IPS-18c (cell line): ENCODE results near the gene PRSS8.
"Not testable (repeated sequence)": the region's sequence is repeated elsewhere in the genome, so short reads cannot be mapped to it uniquely, and the experiment has no call there.

Experiments used
- H3K4me3 ChIP-seq: 2 replicates; pipeline ENCODE4 v1.7.0; 2013; ENCODE audit warnings: low read depth, mild to moderate bottlenecking, low read length, moderate library complexity; ENCODE audit not compliant: insufficient read depth
- H3K9me3 ChIP-seq: one replicate; pipeline ENCODE4 v1.6.1; 2013; ENCODE audit warnings: mild to moderate bottlenecking, low read length, moderate library complexity; ENCODE audit not compliant: control insufficient read depth, insufficient read depth

PRSS8 gene

DNA sequence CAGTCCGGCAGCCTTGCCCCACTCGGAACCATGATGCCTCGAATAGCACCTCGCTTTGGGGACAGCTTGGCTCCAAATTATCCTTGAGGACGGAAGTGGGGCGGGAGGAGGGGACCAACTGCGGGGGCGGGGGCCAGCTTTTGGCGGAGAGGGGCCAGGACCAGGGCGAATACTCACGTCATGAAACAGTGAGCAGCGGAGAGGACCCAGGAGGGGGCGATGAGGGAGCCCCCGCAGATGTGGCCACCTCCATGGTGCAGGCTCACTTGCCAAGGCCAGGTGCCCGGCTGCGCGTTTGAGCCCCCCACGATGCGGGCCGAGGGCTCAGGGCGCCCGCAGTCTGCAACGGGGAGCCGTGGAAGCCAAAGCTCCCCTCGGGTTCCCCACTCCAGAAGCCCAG, 13.4 kb upstream of the PRSS8 start:
- Histone ChIP-seq H3K9me3 (no peaks in the 10 kb centered on the region), H3K4me3 (no peak overlapping the region; the same call in 1 of the 2 replicates)

DNA sequence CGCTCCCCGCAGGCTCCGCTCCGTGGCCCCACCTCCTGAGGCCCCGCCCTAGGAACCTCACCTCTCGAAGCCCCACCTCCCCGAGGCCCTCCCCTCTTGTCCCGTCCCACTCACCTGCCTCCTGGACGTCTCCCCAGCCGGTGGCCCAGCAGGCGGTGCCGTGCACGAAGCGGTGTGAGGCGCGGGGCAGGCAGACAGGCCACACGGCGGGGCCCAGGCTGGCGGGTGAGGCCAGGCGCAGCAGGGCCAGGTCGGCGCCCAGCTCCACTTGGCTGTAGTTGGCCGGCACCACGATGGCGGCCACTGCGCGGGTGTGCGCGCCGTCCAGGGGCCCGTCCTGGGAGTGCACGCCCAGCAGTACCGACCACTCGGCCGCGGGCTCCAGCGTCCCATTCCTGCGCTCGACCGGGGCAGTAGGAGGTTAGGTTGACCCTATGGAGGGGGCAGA, 12.8 kb upstream of the PRSS8 start:
- Histone ChIP-seq H3K9me3 (no peaks in the 10 kb centered on the region), H3K4me3 (peak overlapping the region; percentile 17; the same call in 1 of the 2 replicates)

DNA sequence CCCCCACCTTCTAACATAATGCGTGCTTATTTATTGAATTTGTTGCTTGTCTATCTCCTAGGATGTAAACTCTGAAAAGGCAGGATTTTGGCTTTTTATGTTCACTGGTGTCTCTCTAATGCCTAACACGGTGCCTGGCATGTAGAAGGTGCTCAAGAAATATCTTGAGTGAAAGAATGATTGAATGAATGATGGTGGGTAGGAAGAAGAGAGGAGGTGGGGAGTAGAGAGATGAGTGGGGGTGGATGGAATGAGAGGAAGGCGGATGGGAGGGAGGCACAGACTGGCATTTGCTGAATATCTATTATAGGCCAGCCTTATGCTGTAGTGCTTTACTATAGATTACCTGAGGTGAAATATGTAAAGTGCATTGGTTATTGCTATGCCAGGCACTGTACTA, 12.0 kb upstream of the PRSS8 start:
- Histone ChIP-seq H3K9me3 (no peaks in the 10 kb centered on the region), H3K4me3 (no peak overlapping the region)

DNA sequence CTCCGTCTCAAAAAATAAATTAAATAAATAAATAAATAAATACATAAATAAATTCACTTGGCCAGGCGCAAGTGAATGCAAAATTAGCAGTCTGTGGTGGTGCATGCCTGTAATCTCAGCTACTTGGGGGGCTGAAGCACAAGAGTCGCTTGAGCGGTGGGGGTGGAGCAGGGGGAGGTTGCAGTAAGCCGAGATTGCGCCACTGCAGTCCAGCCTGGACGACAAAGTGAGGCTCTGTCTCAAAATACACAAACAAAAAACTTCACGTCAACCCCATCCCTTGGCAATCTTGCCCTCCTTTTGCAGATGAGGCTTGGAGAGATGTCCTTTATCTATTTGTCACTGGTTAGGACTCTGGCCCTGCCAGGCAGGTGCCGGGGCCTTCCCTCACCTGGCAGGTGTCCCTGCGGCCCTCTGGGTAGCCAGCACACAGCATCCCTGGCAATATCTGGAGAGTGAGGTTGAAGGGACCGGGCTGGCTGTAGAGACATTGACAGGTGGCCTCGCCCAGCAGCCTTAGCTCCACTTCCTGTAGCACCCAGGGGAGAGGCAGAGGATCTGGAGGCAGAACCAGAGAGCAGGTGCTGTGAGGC, 10.0 kb upstream of the PRSS8 start:
- H3K9me3 ChIP-seq, result no peaks in the 10 kb centered on the region
- H3K4me3 ChIP-seq, result no peak overlapping the region

DNA sequence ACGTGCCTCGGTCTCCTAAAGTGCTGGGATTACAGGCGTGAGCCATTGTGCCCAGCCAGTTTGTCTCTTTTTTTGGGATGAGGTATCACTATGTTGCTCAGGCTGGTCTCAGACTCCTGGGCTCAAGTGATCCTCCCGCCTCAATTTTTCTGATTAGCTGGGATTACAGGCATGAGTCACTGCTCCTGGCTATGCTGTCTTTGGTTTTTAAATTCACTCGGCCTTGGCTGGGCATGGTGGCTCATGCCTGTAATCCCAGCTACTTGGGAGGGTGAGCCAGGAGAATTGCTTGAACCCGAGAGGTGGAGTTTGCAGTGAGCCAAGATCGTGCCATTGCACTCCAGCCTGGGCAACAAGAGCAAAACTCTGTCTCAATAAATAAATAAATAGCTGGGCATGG, 8.9 kb upstream of the PRSS8 start:
- H3K4me3 ChIP-seq, result not testable (repeated sequence)

DNA sequence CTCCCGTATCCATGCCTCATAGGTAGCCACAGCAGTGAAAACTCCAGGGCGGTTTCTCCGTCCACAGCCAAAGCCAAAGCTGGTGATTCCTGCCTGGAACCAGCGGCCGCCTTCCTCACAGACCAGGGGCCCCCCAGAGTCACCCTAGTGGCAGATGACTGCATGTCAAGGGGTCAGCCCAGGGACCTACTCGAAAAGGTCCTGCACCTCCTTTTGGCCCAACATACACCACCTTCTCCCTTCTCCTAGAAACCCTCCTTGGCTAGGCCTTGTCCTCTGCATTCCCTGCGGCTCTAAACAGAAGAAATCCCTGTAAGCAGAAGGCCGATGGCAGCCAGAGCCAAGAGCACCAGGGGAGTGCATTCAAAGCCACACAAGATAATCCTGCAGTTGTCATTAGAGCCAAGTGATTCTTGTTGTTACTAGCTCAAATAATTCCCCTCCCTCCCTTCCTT, 8.2 kb upstream of the PRSS8 start:
- no peaks in the 10 kb centered on the region for H3K9me3 ChIP-seq
- no peak overlapping the region for H3K4me3 ChIP-seq

More for the DNA sequence above, 8.9 kb upstream of the PRSS8 start:
- not testable (repeated sequence) for H3K9me3 ChIP-seq

DNA sequence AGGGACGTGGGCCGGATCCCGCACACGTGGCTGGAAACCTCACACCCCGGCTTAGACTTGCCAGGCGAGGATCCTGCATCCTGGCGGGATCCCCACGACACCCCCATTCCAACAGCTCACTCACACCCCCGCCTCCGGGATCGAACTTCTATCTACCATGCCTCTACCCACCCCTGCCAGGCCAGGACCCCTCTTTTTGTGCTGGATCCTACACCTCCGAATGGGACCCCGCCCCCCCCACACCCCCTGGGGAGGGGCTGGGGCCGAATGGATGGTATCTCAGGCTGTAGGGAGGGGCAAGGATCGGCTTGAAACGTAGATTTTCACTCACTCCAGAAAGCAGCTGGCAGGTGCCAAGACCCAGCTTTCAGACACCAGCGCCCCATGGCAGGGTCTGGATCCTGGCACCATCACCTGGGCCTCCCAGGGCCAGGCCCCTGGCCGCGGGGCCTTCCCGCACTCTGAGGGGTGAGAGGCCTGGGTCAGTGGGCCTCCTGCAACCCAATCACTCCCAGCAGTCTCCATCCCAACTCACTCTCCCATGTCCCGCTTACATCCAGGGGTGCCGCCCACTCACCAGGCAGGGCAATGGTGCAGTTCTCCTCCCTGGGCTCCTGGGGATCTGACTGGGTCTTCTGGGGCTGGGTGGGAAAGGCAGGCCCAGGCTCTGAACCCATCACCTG, 7.6 kb upstream of the PRSS8 start:
- Histone ChIP-seq H3K4me3 (0 out of 2 replicates have a peak overlapping the region, but pooled peaks have one; percentile 36), H3K9me3 (no peaks in the 10 kb centered on the region)

DNA sequence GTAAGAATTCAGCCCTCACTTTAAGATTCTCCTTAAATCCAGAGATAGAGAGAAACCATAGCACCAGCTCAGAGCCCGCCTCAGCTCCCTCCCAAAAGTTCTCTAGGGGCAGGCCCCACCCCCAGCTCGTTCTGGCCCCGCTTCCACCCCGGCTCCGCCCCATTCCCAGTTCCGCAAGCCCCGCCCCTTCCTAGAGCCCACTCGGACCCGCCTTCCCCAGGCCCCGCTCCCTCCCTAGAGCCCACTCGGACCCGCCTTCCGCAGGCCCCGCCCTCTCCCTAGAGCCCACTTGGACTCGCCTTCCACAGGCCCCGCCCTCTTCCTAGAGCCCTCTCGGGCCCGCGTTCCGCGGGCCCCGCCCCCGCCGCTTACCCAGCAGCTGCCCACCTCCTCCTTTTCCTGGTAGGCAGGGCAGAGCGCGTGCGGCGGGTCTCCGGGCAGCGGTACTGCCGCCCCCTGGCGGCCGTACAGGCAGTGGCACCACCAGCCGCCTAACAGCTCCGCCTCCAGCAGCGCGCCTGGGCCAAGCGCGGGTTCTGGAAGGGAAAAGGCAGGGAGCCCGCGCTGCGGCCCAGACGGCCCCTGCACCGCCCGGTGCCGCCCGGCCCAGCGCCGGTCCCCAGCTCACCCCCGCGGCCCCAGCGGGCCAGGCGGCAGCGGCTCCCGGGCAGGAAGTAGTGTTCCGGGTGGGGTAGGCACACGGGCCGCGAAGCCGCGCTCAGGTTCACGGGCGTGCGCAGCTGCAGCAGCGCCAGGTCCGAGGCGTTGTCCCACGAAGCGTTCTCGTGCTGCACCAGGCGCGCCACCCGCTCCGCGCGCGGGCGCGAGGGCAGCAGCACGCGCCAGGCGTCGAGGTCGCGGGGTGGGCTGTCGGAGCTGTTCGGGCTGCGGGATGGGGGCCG, 6.8 kb upstream of the PRSS8 start:
- H3K4me3 ChIP-seq, result peak overlapping the region; percentile 36; the same call in 1 of the 2 replicates
- H3K9me3 ChIP-seq, result no peaks in the 10 kb centered on the region

DNA sequence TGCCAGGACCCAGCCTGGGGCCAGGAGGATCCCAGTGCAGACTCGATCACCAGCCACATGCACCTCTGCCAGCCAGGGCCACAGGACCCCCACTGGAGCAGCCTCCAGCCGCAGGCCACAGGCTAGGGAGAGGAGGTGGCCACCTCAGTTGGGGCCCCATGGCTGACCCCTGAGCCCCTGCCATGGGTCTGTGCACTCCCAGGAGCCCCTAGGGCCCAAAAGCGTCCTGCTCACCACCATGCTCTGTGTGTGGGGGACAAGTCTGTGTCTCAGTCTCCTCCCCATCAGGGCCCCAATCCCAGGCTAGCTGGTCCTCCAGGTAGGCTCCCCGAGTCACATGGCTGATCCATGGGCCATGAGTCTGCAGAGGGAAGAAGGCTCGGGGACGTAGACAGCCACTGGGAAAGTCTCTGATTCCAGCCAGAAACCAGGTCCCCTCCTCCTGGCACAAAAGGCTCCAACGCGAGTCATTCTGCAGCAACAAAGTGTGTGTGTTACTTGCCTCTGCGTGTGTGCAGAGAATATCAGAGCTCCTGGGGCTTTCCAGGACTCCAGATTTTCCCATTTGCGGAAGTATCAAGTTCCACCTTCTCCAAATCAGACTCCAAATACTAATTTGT, 6.1 kb upstream of the PRSS8 start:
- peak overlapping the region; percentile 31 for H3K4me3 ChIP-seq
- H3K9me3 ChIP-seq, result no peaks in the 10 kb centered on the region

DNA sequence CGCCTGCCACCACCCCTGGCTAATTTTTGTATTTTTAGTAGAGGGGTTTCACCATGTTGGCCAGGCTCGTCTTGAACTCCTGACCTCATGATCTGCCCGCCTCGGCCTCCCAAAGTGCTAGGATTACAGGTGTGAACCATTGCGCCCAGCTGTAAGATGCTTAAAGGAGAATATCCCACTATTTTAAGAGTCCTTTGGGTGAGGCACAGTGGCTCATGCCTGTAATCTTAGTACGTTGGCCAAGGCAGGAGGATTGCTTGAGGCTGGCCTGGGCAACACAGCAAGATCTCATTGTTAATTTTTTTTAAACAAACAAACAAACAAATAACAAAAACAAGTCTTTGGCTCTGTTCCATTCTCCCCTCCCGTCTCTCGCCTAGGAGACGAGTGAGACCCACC, 5.5 kb upstream of the PRSS8 start:
- not testable (repeated sequence) for H3K4me3 ChIP-seq, H3K9me3 ChIP-seq

DNA sequence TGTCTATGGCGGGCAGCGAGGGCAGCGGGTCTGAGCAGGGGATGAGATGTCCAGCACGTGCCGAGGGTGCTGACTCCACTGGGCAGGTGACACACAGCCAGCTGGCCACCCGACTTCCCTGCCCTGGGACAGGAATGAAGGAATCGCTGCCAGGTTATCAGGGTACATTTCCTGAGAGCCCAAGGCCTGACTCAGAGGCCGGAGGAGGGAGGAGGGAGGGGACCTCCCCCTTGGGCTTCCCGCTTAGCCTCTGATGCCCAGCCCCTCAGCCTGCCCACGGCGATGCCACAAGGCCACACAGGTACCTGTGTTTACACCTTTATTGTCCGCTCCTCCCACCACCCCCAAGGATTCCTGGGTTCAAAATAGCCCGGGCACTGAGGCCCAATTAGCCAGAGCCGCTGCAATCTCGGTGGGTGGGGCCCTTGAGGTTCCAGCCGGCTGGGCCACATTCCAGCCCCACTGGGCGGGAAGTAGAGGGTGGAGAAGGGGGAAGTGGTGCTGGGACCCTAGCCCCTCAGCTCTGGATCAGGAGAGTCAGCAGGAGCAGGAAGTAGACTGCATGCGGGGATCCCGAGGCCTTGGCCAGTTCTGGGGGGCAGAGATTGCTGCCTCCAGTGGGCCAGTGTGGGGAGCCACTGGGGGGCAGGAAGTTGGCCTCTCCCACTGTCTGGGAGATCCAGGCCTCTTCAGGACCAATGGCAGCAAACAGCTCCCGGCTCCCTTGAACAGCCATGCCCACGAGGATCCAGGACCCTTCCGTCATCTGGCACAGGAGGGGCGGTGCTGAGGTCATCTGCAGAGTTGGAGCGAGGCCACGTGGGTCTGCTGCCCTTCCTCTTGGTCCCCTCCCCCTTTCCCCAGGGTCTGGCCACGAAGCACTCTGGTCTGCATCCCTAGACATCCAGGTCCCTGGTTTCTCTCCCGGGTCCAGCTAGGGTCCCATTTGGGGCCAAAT, 3.4 kb upstream of the PRSS8 start:
- Histone ChIP-seq H3K9me3 (no peaks in the 10 kb centered on the region), H3K4me3 (no peak overlapping the region)

DNA sequence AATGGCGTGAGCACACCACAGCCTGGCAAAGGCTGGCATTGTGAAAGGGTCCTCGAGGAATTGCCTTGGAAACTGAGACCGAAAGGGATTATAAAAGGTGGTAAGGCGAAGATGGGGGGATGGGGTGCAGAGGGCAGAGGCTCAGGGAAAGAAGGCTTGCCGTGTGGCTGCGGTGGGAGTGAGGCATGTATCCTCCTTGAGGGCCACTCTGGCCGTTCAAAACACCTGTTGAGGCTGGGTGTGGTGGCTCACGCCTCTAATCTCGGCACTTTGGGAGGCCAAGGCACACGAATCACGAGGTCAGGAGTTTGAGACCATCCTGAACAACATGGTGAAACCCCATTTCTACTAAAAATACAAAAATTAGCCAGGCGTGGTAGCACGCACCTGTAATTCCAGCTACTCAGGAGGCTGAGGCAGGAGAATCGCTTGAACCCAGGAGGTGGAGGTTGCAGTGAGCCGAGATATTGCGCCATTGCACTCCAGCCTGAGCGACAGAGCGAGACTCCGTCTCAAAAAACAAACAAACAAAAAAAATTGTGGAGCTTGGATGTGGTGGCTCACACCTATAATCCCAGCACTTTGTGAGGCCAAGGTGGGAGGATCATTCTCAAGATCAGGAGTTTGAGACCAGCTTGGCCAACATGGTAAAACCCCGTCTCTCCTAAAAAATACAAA, 1.4 kb upstream of the PRSS8 start:
- H3K4me3 ChIP-seq, H3K9me3 ChIP-seq: not testable (repeated sequence)

DNA sequence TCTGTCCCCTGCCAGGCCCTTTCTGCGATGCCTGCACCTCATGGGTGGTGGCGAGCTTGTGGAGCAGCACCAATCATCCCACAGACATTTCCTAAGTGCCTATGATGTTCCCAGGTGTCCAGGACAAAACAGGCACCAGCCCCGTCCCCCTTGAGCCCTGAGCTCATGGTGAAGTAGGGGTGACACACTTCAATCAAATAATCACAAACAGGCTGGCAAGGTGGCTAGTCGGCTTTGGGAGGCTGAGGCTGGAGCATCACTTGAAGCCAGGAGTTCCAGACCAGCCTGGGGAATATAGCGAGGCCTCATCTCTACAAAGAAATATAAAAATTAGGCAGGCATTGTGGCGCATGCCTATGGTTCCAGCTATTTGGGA, 748 bp upstream of the PRSS8 start:
- peak overlapping the region; percentile 70; the same call in 1 of the 2 replicates for H3K4me3 ChIP-seq
- no peaks in the 10 kb centered on the region for H3K9me3 ChIP-seq

DNA sequence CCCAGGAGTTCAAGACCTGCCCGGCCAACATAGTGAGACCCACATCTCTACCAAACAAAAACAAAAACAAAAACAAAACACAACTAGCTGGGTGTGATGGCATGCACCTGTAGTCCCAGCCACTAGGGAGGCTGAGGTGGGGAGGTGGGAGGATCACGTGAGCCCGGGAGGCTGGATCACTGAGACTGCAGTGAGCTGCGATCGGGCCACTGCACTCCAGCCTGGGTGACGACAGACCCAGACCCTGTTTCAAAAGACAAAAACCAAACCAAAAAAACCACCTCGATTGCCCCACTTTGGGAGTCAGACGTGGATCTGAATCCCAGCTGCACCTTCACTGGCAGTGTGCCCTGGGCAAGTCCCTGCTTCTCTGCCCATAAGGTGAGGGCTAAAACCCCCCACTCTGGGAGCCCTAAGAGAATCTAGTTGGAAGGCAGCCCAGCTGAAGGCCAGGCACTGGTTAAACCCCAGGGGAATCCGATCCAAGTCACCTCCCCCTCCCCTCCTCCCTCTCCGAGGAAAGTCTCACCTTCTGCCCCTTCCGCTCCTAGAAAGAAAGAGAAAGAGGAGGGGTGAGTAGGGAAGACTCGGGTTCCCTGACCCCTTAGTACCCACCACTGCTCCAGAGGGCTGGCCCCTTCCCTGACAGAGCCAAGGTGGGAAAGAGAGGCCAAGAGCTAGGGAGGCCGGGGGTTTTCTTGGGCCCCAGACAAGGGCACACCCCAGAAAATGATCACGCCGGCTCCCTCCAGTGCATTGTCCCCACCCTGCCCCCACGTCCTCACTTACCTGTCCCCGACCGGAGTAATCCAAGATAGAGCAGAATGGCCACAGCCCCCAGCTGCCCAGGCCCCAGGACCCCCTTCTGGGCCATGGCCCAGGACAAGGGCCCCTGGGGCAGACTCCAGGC, 647 bp downstream of the PRSS8 start:
- peak overlapping the region; percentile 70 for H3K4me3 ChIP-seq
- no peaks in the 10 kb centered on the region for H3K9me3 ChIP-seq

DNA sequence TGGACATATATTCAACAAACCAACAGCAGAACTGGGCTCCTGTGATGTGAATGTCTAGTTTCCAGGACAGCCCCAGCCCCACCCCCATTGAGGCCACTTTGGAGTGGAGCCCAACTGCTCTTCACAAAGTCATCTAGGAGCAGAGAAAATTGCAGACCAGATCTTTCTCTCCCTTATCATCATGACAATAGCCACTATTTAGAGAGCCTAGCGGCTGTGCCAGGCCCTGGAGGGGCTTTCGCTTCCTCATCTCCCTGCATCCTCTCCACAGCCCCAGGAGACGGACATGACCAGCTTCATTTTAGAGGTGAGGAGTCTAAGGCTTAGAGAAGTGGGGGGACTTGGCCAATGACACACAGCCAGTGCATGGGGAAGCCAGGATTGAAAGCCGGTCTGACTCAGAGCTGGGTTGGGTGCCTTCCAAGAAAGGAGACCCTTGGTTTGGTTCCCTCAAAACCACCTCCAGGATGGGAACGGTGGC, 1.4 kb downstream of the PRSS8 start:
- H3K9me3 ChIP-seq, result no peaks in the 10 kb centered on the region
- peak overlapping the region; percentile 70 for H3K4me3 ChIP-seq
